HCT116 (cell line): Measurements from ENCODE around the gene MESD. TPM values are rescaled to one million over a fixed set of nuclear protein-coding genes. Genes with fewer than 3 reads are reported as not detected.

Experiments
- ATAC-seq: fragments of 200-7000 bp; cut with Tn5 transposase; 2 replicates; pipeline ENCODE4 v1.9.1; 2020; ENCODE audit warnings: mild to moderate bottlenecking, moderate library complexity
- BruUV-seq: library from RNA; stranded (reverse); fragments of 400-500 nt; replicated peaks from 2 replicates; lab custom pipeline; 2021; lab: Mats Ljungman, UMichigan
- CTCF ChIA-PET: fragments of 300-600 bp; sonication (Branson Sonifier 250); formaldehyde crosslinking; loops from one replicate; lab custom pipeline; 2021; ENCODE audit warnings: antibody characterized with exemption; lab: Charles Lee
- POLR2A ChIA-PET: fragments of 300-600, 350-600 bp; sonication (Branson Sonifier 250); formaldehyde crosslinking; loops from one replicate; lab custom pipeline; 2021; ENCODE audit warnings: antibody characterized with exemption; lab: Charles Lee
- RAD21 ChIA-PET, 2 experiments: fragments of 300-600 bp; sonication (Branson Sonifier 250); formaldehyde crosslinking; loops; one replicate each; lab custom pipeline; 2023; ENCODE audit warnings: low total read pairs in 2 of 2; ENCODE audit not compliant: uncharacterized antibody in 2 of 2, unreplicated experiment in 2 of 2, low non-redundant PET in 1 of 2; lab: Charles Lee
- DNase-seq: peaks from one replicate; pipeline ENCODE4 v3.0.0-alpha.2; 2010; ENCODE audit warnings: low read depth, low spot score
- H2AFZ ChIP-seq: fragments of 200-600 bp; shearing (Covaris generic), sonication (generic); 2 replicates; pipeline ENCODE4 v1.6.1; 2017; ENCODE audit warnings: low read depth, mixed run types, mixed read lengths, antibody characterized with exemption, low read length; ENCODE audit not compliant: poor library complexity, severe bottlenecking
- H3K27ac ChIP-seq: 2 replicates; pipeline ENCODE4 v1.5.1; 2012; ENCODE audit warnings: low read depth, low read length
- H3K27me3 ChIP-seq: fragments of 200-600 bp; sonication (generic); 2 replicates; pipeline ENCODE4 v1.6.1; 2016; ENCODE audit warnings: mixed run types, low read length, mixed read lengths; ENCODE audit not compliant: insufficient read depth
- H3K36me3 ChIP-seq, 2 experiments: fragments of 200-500 bp in 1 of 2; fragments of 200-600 bp in 1 of 2; sonication (Bioruptor generic) in 1 of 2; sonication (generic) in 1 of 2; 2 replicates each; pipeline versions ENCODE4 v1.5.1 to v1.6.1; 2014 to 2016; ENCODE audit warnings: low read length in 2 of 2, inconsistent platforms in 1 of 2, mixed read lengths in 1 of 2, mixed run types in 1 of 2; ENCODE audit not compliant: insufficient read depth in 2 of 2, control insufficient read depth in 1 of 2
- H3K4me1 ChIP-seq, 2 experiments: fragments of 200-600 bp in 1 of 2; sonication (generic) in 1 of 2; 2 replicates each; pipeline versions ENCODE4 v1.5.1 to v1.6.1; 2012 to 2017; ENCODE audit warnings: low read length in 2 of 2, inconsistent platforms in 1 of 2, mild to moderate bottlenecking in 1 of 2, mixed read lengths in 1 of 2, mixed run types in 1 of 2, moderate library complexity in 1 of 2; ENCODE audit not compliant: insufficient read depth in 2 of 2, control insufficient read depth in 1 of 2
- H3K4me2 ChIP-seq: fragments of 200-600 bp; sonication (generic); 2 replicates; pipeline ENCODE4 v1.6.1; 2017; ENCODE audit warnings: mixed run types, low read length, mixed read lengths
- H3K4me3 ChIP-seq, 2 experiments: fragments of 200-600 bp in 1 of 2; sonication (generic) in 1 of 2; replicated peaks in 1 of 2; 2 replicates each; pipeline ENCODE4 v1.5.1; 2011 to 2016; ENCODE audit warnings: low read length in 2 of 2, control low read depth in 1 of 2, low read depth in 1 of 2, mild to moderate bottlenecking in 1 of 2, mixed read lengths in 1 of 2, mixed run types in 1 of 2
- H3K79me2 ChIP-seq: fragments of 200-600 bp; sonication (generic); 2 replicates; pipeline ENCODE4 v1.6.1; 2017; ENCODE audit warnings: mild to moderate bottlenecking, mixed run types, low read length, moderate library complexity, mixed read lengths; ENCODE audit not compliant: insufficient read depth
- H3K9ac ChIP-seq: fragments of 200-600 bp; sonication (generic); 2 replicates; pipeline ENCODE4 v1.6.1; 2016; ENCODE audit warnings: low read length, mixed read lengths
- H3K9me2 ChIP-seq: fragments of 200-600 bp; sonication (generic), shearing (Covaris generic); 2 replicates; pipeline ENCODE4 v1.6.1; 2017; ENCODE audit warnings: mixed run types, mild to moderate bottlenecking, moderate library complexity; ENCODE audit not compliant: insufficient read depth
- H3K9me3 ChIP-seq, 2 experiments: fragments of 200-500 bp in 1 of 2; fragments of 200-600 bp in 1 of 2; sonication (Bioruptor generic) in 1 of 2; sonication (generic) in 1 of 2; 2 replicates each; pipeline ENCODE4 v1.6.1; 2014 to 2017; ENCODE audit warnings: low read length in 2 of 2, mixed read lengths in 2 of 2, inconsistent platforms in 1 of 2, low read depth in 1 of 2, mild to moderate bottlenecking in 1 of 2, mixed run types in 1 of 2, moderate library complexity in 1 of 2; ENCODE audit not compliant: control insufficient read depth in 1 of 2, insufficient read depth in 1 of 2
- H4K20me1 ChIP-seq: fragments of 200-600 bp; sonication (generic), shearing (Covaris generic); 2 replicates; pipeline ENCODE4 v1.6.1; 2017; ENCODE audit warnings: mixed run types, mild to moderate bottlenecking, moderate library complexity; ENCODE audit not compliant: insufficient read depth
- CBX3 ChIP-seq: IDR thresholded peaks from 2 replicates; pipeline ENCODE4 v1.6.1; 2012; ENCODE audit warnings: low read depth
- EZH2phosphoT487 ChIP-seq: fragments of 200-600 bp; IDR thresholded peaks from 2 replicates; pipeline ENCODE4 v1.6.1; 2018; ENCODE audit warnings: antibody characterized with exemption, borderline replicate concordance
- FOSL1 ChIP-seq: IDR thresholded peaks from 2 replicates; pipeline ENCODE4 v1.6.1; 2012; ENCODE audit warnings: low read depth
- JUND ChIP-seq: IDR thresholded peaks from 2 replicates; pipeline ENCODE4 v1.6.1; 2012
- POLR2A ChIP-seq: IDR thresholded peaks from 2 replicates; pipeline ENCODE4 v1.7.0; 2011; ENCODE audit warnings: borderline replicate concordance; ENCODE audit not compliant: insufficient read depth, insufficient read length; ENCODE audit errors: extremely low read depth
- RAD21 ChIP-seq: IDR thresholded peaks from 2 replicates; pipeline ENCODE4 v1.6.1; 2012; ENCODE audit warnings: low read depth, mild to moderate bottlenecking
- SP1 ChIP-seq: IDR thresholded peaks from 2 replicates; pipeline ENCODE4 v1.6.1; 2012; ENCODE audit warnings: low read depth
- SRF ChIP-seq: IDR thresholded peaks from 2 replicates; pipeline ENCODE4 v1.6.1; 2012; ENCODE audit warnings: low read depth
- TCF7L2 ChIP-seq: IDR thresholded peaks from 2 replicates; pipeline ENCODE4 v1.7.0; 2011; ENCODE audit warnings: borderline replicate concordance, inconsistent platforms; ENCODE audit not compliant: insufficient read depth, insufficient read length; ENCODE audit errors: extremely low read depth
- ZFX ChIP-seq: fragments of 450-650 bp; IDR thresholded peaks from 2 replicates; pipeline ENCODE4 v1.6.1; 2017
- ZNF274 ChIP-seq: fragments of 200-500 bp; sonication (Bioruptor generic); IDR thresholded peaks from 2 replicates; pipeline ENCODE4 v1.6.1; 2014; ENCODE audit warnings: mild to moderate bottlenecking, low read depth, low read length, inconsistent platforms
- intact Hi-C: fragments of 100-400 bp; cut with micrococcal nuclease; formaldehyde crosslinking; loops from 2 replicates; pipeline ENCODE4 v1.10.0; 2022
- total RNA-seq: library from RNA; stranded (reverse); gene quantifications from one replicate; pipeline ENCODE4 v1.2.1, GENCODE V29; 2021; ENCODE audit not compliant: unreplicated experiment
- TF ChIP-seq, protein P1 (sequence below): IDR thresholded peaks from 2 replicates; pipeline ENCODE4 v1.6.1; 2011; ENCODE audit warnings: mild to moderate bottlenecking, low read length, moderate library complexity; ENCODE audit not compliant: insufficient replicate concordance; ENCODE audit errors: extremely low read depth
- TF ChIP-seq, protein P2 (sequence below): IDR thresholded peaks from 2 replicates; pipeline ENCODE4 v1.6.1; 2012
- TF ChIP-seq, protein P3 (sequence below): IDR thresholded peaks from 2 replicates; pipeline ENCODE4 v1.6.1; 2012
- TF ChIP-seq, protein P4 (sequence below), 3 experiments: fragments of 200-600 bp in 1 of 3; sonication (generic) in 1 of 3; IDR thresholded peaks in 2 of 3; conservative IDR thresholded peaks in 1 of 3; 2 replicates each; pipeline ENCODE4 v1.5.1; 2012 to 2017; ENCODE audit warnings: low read depth in 2 of 3, low read length in 2 of 3, antibody characterized with exemption in 1 of 3, borderline replicate concordance in 1 of 3, control low read depth in 1 of 3, mild to moderate bottlenecking in 1 of 3, mixed read lengths in 1 of 3, mixed run types in 1 of 3, moderate library complexity in 1 of 3; ENCODE audit not compliant: insufficient read depth in 1 of 3

MESD gene
- total RNA-seq, 1 experiment from 2014 or later, result 22.5 TPM

DNA sequence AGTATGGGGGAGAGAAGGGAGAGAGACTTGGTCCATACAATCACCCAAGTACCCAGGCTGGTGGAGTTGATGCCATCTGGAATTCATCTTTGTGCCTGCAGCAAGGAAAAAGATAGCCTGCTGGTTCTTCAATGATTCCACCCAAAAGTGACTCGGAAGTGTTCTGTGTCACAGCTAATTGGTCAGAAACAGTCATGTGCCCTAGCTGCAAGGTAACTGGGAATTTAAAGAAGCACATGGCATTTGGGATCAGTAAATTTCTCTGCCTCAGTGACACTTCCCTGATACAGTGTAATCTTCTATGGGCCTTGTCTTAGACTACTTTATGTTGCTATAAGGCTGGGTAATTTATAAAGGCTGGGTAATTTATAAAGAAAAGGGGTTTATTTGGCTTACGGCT is 28.6 kb upstream of the MESD start:
- no peak for TF ChIP-seq SRF
- TF ChIP-seq, all 23 proteins: peak for 0
- BruUV-seq, result no TSS peak

DNA sequence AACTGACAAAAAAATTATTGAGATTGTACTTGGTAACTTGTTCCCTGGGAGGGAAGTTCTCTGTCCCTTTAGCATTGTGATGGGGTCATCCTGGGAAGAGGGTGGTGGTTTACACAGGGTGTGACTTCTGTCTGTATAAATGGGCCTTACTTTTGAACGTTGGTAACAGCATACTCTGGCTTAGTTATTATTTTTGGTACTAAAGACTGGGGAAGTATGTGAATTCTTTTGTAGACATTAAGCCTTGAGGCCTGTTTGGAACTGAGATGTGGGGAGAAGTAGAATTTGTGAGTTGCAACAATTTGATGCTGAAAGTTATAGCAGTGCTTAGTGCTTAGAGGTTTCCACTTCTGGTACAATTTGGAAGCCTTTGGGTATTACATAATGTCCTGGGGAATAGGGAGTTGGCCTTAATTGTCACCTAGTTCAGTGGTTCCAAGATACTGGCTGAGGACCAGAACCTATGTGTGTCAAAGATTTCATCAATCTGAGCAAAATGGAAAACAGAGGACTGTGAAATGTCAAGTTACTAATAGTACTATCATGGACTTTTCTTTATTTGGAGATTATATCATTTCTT is 27.0 kb upstream of the MESD start:
- TF ChIP-seq FOSL1, result no peak
- TF ChIP-seq, protein P1, sequence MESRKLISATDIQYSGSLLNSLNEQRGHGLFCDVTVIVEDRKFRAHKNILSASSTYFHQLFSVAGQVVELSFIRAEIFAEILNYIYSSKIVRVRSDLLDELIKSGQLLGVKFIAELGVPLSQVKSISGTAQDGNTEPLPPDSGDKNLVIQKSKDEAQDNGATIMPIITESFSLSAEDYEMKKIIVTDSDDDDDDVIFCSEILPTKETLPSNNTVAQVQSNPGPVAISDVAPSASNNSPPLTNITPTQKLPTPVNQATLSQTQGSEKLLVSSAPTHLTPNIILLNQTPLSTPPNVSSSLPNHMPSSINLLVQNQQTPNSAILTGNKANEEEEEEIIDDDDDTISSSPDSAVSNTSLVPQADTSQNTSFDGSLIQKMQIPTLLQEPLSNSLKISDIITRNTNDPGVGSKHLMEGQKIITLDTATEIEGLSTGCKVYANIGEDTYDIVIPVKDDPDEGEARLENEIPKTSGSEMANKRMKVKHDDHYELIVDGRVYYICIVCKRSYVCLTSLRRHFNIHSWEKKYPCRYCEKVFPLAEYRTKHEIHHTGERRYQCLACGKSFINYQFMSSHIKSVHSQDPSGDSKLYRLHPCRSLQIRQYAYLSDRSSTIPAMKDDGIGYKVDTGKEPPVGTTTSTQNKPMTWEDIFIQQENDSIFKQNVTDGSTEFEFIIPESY, result no peak
- no peak for TF ChIP-seq ZNF274
- no peak for TF ChIP-seq ZFX
- TF ChIP-seq SP1, result no peak
- TF ChIP-seq, protein P2, sequence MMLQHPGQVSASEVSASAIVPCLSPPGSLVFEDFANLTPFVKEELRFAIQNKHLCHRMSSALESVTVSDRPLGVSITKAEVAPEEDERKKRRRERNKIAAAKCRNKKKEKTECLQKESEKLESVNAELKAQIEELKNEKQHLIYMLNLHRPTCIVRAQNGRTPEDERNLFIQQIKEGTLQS, result no peak
- TF ChIP-seq RAD21, result no peak
- TF ChIP-seq, protein P3, sequence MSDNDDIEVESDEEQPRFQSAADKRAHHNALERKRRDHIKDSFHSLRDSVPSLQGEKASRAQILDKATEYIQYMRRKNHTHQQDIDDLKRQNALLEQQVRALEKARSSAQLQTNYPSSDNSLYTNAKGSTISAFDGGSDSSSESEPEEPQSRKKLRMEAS, result no peak
- TF ChIP-seq TCF7L2, result no peak
- no peak for TF ChIP-seq JUND
- TF ChIP-seq CBX3, result no peak
- no peak for TF ChIP-seq POLR2A
- TF ChIP-seq SRF, result no peak
- TF ChIP-seq, protein P4, sequence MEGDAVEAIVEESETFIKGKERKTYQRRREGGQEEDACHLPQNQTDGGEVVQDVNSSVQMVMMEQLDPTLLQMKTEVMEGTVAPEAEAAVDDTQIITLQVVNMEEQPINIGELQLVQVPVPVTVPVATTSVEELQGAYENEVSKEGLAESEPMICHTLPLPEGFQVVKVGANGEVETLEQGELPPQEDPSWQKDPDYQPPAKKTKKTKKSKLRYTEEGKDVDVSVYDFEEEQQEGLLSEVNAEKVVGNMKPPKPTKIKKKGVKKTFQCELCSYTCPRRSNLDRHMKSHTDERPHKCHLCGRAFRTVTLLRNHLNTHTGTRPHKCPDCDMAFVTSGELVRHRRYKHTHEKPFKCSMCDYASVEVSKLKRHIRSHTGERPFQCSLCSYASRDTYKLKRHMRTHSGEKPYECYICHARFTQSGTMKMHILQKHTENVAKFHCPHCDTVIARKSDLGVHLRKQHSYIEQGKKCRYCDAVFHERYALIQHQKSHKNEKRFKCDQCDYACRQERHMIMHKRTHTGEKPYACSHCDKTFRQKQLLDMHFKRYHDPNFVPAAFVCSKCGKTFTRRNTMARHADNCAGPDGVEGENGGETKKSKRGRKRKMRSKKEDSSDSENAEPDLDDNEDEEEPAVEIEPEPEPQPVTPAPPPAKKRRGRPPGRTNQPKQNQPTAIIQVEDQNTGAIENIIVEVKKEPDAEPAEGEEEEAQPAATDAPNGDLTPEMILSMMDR (IDR thresholded peaks at IDR 0.05 in 2 of 3, conservative IDR thresholded peaks at IDR 0.05 in 1 of 3; ENCODE audit: borderline replicate concordance in 1 of 3, insufficient read depth in 1 of 3, low read depth in 2 of 3, low read length in 2 of 3), result no peak
- no peak for TF ChIP-seq EZH2phosphoT487
- Histone ChIP-seq H3K79me2 (no peaks in the 10 kb centered on the region), H3K4me3 (no peak overlapping the region), H3K27ac (no peak overlapping the region), H2AFZ (no peak overlapping the region), H3K4me1 (peaks cover 0 to 4% of the 10 kb centered on the region in 2 experiments; a peak in 1 of 4 replicates), H3K4me2 (no peak overlapping the region), H4K20me1 (no peaks in the 10 kb centered on the region), H3K9me3 (no peaks in the 10 kb centered on the region), H3K9ac (no peak overlapping the region), H3K9me2 (no peaks in the 10 kb centered on the region), H3K36me3 (no peaks in the 10 kb centered on the region), H3K27me3 (no peaks in the 10 kb centered on the region)
- intact Hi-C loops, result no loop called here
- DNase-seq (no peak), ATAC-seq (no peak)
- BruUV-seq, result no TSS peak
- RAD21 ChIA-PET, result no interaction called here
- POLR2A ChIA-PET, result no interaction called here
- CTCF ChIA-PET, result no interaction called here

More for the DNA sequence above, 28.6 kb upstream of the MESD start:
- Histone ChIP-seq H4K20me1 (no peaks in the 10 kb centered on the region), H3K9me2 (0 out of 2 replicates have a peak, but pooled peaks cover 2% of the 10 kb centered on the region), H3K4me3 (no peak overlapping the region), H2AFZ (no peak overlapping the region), H3K4me2 (no peak overlapping the region), H3K36me3 (no peaks in the 10 kb centered on the region), H3K27me3 (no peaks in the 10 kb centered on the region), H3K4me1 (peaks cover 0 to 4% of the 10 kb centered on the region in 2 experiments; a peak in 1 of 4 replicates), H3K79me2 (no peaks in the 10 kb centered on the region), H3K9ac (no peak overlapping the region), H3K9me3 (no peaks in the 10 kb centered on the region), H3K27ac (no peak overlapping the region)
- intact Hi-C loops, result no loop called here
- DNase-seq (no peak), ATAC-seq (no peak)
- RAD21 ChIA-PET, result no interaction called here
- CTCF ChIA-PET, result no interaction called here
- POLR2A ChIA-PET, result no interaction called here
